CD4-positive, alpha-beta T cell (primary cell): Measurements from ENCODE around the gene VPS37C. TPM values are rescaled to one million over a fixed set of nuclear protein-coding genes. Genes with fewer than 3 reads are reported as not detected.

Experiments used
- ATAC-seq: fragments of 200-7000 bp; cut with Tn5 transposase; one replicate; pipeline ENCODE4 v1.10.0; 2022; ENCODE audit warnings: mild to moderate bottlenecking; ENCODE audit not compliant: poor library complexity
- CTCF ChIA-PET: fragments of 350-600 bp; sonication (Branson Sonifier 250); formaldehyde crosslinking; loops from one replicate; lab custom pipeline; 2021; ENCODE audit warnings: antibody characterized with exemption, inconsistent platforms; lab: Charles Lee
- POLR2A ChIA-PET: fragments of 350-600 bp; sonication (Branson Sonifier 250); formaldehyde crosslinking; loops from one replicate; lab custom pipeline; 2021; ENCODE audit warnings: antibody characterized with exemption, inconsistent platforms; lab: Charles Lee
- DNase-seq, 14 experiments: peaks; one replicate each; pipeline ENCODE4 v3.0.0-alpha.2; 2013 to 2020; ENCODE audit warnings: mixed read lengths in 2 of 14
- H3K27ac ChIP-seq, 2 donors: one replicate each; pipeline versions ENCODE4 v1.5.1 to v1.7.0; 2013; ENCODE audit warnings: low read length in 2 of 2, low read depth in 1 of 2, mild to moderate bottlenecking in 1 of 2
- H3K27me3 ChIP-seq, 2 experiments: 1 replicate in 1 of 2; 2 replicates in 1 of 2; pipeline versions ENCODE4 v1.6.1 to v1.7.0; 2013; ENCODE audit warnings: low read length in 2 of 2, control low read depth in 1 of 2, mild to moderate bottlenecking in 1 of 2, moderate library complexity in 1 of 2; ENCODE audit not compliant: insufficient read depth in 2 of 2, control insufficient read depth in 1 of 2
- H3K36me3 ChIP-seq: one replicate; pipeline ENCODE4 v1.6.1; 2013; ENCODE audit warnings: low read length, control low read depth; ENCODE audit not compliant: insufficient read depth
- H3K4me1 ChIP-seq: one replicate; pipeline ENCODE4 v1.6.1; 2013; ENCODE audit warnings: low read length, control low read depth; ENCODE audit not compliant: insufficient read depth
- H3K4me3 ChIP-seq: one replicate; pipeline ENCODE4 v1.5.1; 2013; ENCODE audit warnings: mild to moderate bottlenecking, low read length, moderate library complexity
- H3K9me3 ChIP-seq, 2 experiments: 1 replicate in 1 of 2; 2 replicates in 1 of 2; pipeline versions ENCODE4 v1.6.1 to v1.7.0; 2013; ENCODE audit warnings: low read length in 2 of 2, mild to moderate bottlenecking in 2 of 2, control low read depth in 1 of 2, moderate library complexity in 1 of 2; ENCODE audit not compliant: control insufficient read depth in 1 of 2, insufficient read depth in 1 of 2
- H3K27ac Mint-ChIP-seq: one replicate; pipeline ENCODE4 v1.8.0; 2020; ENCODE audit warnings: mixed read lengths
- H3K27me3 Mint-ChIP-seq: one replicate; pipeline ENCODE4 v1.8.0; 2021; ENCODE audit warnings: mixed read lengths
- H3K36me3 Mint-ChIP-seq: one replicate; pipeline ENCODE4 v1.8.0; 2021; ENCODE audit warnings: low read depth, mixed read lengths
- H3K4me1 Mint-ChIP-seq: one replicate; pipeline ENCODE4 v1.8.0; 2021; ENCODE audit warnings: low read depth, mixed read lengths
- H3K4me3 Mint-ChIP-seq: one replicate; pipeline ENCODE4 v1.8.0; 2020; ENCODE audit warnings: mild to moderate bottlenecking, mixed read lengths
- H3K9me3 Mint-ChIP-seq: one replicate; pipeline ENCODE4 v1.8.0; 2020; ENCODE audit warnings: mixed read lengths
- CTCF ChIP-seq: fragments of 200-600 bp; IDR thresholded peaks from one replicate; pipeline ENCODE4 v1.8.0; 2022; ENCODE audit warnings: antibody characterized with exemption, mild to moderate bottlenecking
- intact Hi-C, 2 experiments: fragments of 100-400 bp; cut with DNase I in 1 of 2; cut with micrococcal nuclease in 1 of 2; formaldehyde crosslinking; loops; one replicate each; pipeline versions ENCODE4 v1.15.1 to v1.9.0; 2023 to 2025; cut with DNase I, micrococcal nuclease
- total RNA-seq, 174 experiments: library from RNA in 2 of 174; stranded (reverse) in 2 of 174; gene quantifications; one replicate each; pipeline ENCODE4 v1.2.3 and lab custom pipeline; 2021 to 2026

VPS37C gene
- total RNA-seq, 2 experiments from 2014 or later, result 1.8 to 2.0 TPM

- no peaks in the 10 kb centered on the region for H3K4me1 Mint-ChIP-seq
- DNase-seq (no peak), ATAC-seq (no peak)
- H3K36me3 ChIP-seq, result no peaks in the 10 kb centered on the region
- peaks cover 16% of the 10 kb centered on the region for H3K27me3 Mint-ChIP-seq
- no peak for TF ChIP-seq CTCF
- no peak overlapping the region for H3K27ac Mint-ChIP-seq
- H3K9me3 ChIP-seq, result peaks cover 0 to 4% of the 10 kb centered on the region in 2 experiments
- no peaks in the 10 kb centered on the region for H3K4me1 ChIP-seq
- H3K9me3 Mint-ChIP-seq, result no peaks in the 10 kb centered on the region
- intact Hi-C loops, result no loop called here
- no peak overlapping the region for H3K27ac ChIP-seq
- H3K4me3 ChIP-seq, result no peak overlapping the region
- ChIA-PET POLR2A (no interaction called here), CTCF (no interaction called here)
- H3K36me3 Mint-ChIP-seq, result no peaks in the 10 kb centered on the region
- H3K4me3 Mint-ChIP-seq, result no peak overlapping the region
- no peaks in the 10 kb centered on the region for H3K27me3 ChIP-seq
Observed at GRCh38 chr11:61198361-61198760, 37.1 kb upstream of the VPS37C start.

GRCh38 chr11:61195719-61196118 is 34.5 kb upstream of the VPS37C start:
- POLR2A ChIA-PET, result no interaction called here
- Mint-ChIP-seq H3K27me3 (peaks cover 8% of the 10 kb centered on the region), H3K36me3 (no peaks in the 10 kb centered on the region), H3K27ac (no peak overlapping the region), H3K9me3 (no peaks in the 10 kb centered on the region), H3K4me1 (no peaks in the 10 kb centered on the region), H3K4me3 (no peak overlapping the region)
- DNase-seq, result no peak
- Histone ChIP-seq H3K9me3 (peaks cover 0 to 4% of the 10 kb centered on the region in 2 experiments), H3K36me3 (no peaks in the 10 kb centered on the region), H3K4me3 (no peak overlapping the region), H3K27ac (no peak overlapping the region), H3K4me1 (no peaks in the 10 kb centered on the region), H3K27me3 (no peaks in the 10 kb centered on the region)
- TF ChIP-seq CTCF, result no peak
- CTCF ChIA-PET, result no interaction called here
- intact Hi-C loops, result no loop called here
- ATAC-seq, result no peak

GRCh38 chr11:61194981-61195695 is 33.9 kb upstream of the VPS37C start:
- POLR2A ChIA-PET, result no interaction called here
- Histone ChIP-seq H3K27me3 (no peaks in the 10 kb centered on the region), H3K27ac (no peak overlapping the region), H3K4me3 (no peak overlapping the region), H3K4me1 (no peaks in the 10 kb centered on the region), H3K36me3 (no peaks in the 10 kb centered on the region), H3K9me3 (peaks cover 0 to 4% of the 10 kb centered on the region in 2 experiments)
- H3K36me3 Mint-ChIP-seq, result no peaks in the 10 kb centered on the region
- H3K27me3 Mint-ChIP-seq, result peaks cover 8% of the 10 kb centered on the region
- CTCF ChIA-PET, result no interaction called here
- intact Hi-C loops, result no loop called here
- no peak for TF ChIP-seq CTCF
- no peaks in the 10 kb centered on the region for H3K9me3 Mint-ChIP-seq
- H3K4me3 Mint-ChIP-seq, result no peak overlapping the region
- H3K4me1 Mint-ChIP-seq, result no peaks in the 10 kb centered on the region
- no peak for DNase-seq
- no peak for ATAC-seq
- no peak overlapping the region for H3K27ac Mint-ChIP-seq
